ENCODE results near the gene NBPF14. TPM values are rescaled to one million over a fixed set of nuclear protein-coding genes. Genes with fewer than 3 reads are reported as not detected.
"Not testable (repeated sequence)": the region's sequence is repeated elsewhere in the genome, so short reads cannot be mapped to it uniquely, and the experiment has no call there.

NBPF14 gene
- total and polyA plus RNA-seq, 2 of the 8 experiments (the other 6 are each of a cell fraction or from before 2014, with no cell fraction given): 6.0 to 8.8 TPM

DNA sequence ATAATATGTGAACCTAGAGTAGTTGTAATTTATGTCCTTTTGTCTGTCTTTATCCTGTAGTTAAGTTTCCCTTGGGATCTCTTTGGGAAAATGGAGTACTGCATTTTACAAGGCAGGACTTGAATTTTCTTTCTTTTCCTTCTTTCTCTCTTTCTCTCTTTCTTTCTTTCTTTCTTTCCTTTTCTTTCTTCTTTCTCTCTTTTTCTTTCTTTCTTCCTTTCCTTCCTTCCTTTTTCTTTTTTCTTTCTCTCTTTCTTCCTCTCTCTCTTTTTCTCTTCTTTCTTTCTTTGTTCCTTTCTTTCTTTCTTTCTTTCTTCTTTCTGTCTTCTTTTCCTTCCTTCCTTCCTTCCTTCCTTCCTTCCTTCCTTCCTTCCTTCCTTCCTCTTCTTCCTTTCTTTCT lies 101.9 kb downstream of the NBPF14 start:
- H2BK12ac ChIP-seq (ENCODE audit: low read depth, low read length); H2BK5ac ChIP-seq (ENCODE audit: low read depth, low read length); H4K5ac ChIP-seq (ENCODE audit: insufficient read length, low read depth, low read length); H3K4me3 ChIP-seq (ENCODE audit: extremely low read depth in 1 of 4, insufficient read depth in 2 of 4, low read depth in 3 of 4, low read length in 4 of 4); H4K8ac ChIP-seq (ENCODE audit: extremely low read depth, insufficient read depth, low read length); H3K4ac ChIP-seq (replicated peaks; ENCODE audit: insufficient read length, low read depth, low read length); H4K20me1 ChIP-seq (replicated peaks in 1 of 2; ENCODE audit: control insufficient read depth in 1 of 2, insufficient read depth in 2 of 2, low read length in 2 of 2); FAIRE-seq; H3K18ac ChIP-seq (ENCODE audit: extremely low read depth, low read length); H3K79me1 ChIP-seq (ENCODE audit: low read depth, low read length); POLR2A ChIA-PET (ENCODE audit: partially characterized antibody); H2AK5ac ChIP-seq (ENCODE audit: low read depth, low read length); H3K4me2 ChIP-seq (ENCODE audit: insufficient read depth in 1 of 2, low read depth in 2 of 2, low read length in 2 of 2); H3K36me3 ChIP-seq (ENCODE audit: control insufficient read depth in 2 of 4, insufficient read depth in 4 of 4, low read length in 3 of 4); H2BK15ac ChIP-seq (ENCODE audit: low read length); H3K9ac ChIP-seq (replicated peaks in 1 of 4; ENCODE audit: extremely low read depth in 1 of 4, low read depth in 3 of 4, low read length in 3 of 4); CTCF ChIA-PET (ENCODE audit: partially characterized antibody); DNase-seq (ENCODE audit: low read depth in 1 of 2, low spot score in 2 of 2); H2BK20ac ChIP-seq (ENCODE audit: low read length); H3K79me2 ChIP-seq (ENCODE audit: control insufficient read depth in 1 of 2, insufficient read depth in 2 of 2, low read length in 2 of 2); H3K4me1 ChIP-seq (replicated peaks in 1 of 4; ENCODE audit: control insufficient read depth in 3 of 4, insufficient read depth in 4 of 4, low read length in 3 of 4); H3K23me2 ChIP-seq (ENCODE audit: low read depth, low read length); H2BK120ac ChIP-seq (replicated peaks; ENCODE audit: low read depth, low read length); H2AFZ ChIP-seq (ENCODE audit: low read length); H3K27me3 ChIP-seq (replicated peaks in 1 of 4; ENCODE audit: control insufficient read depth in 3 of 4, extremely low read depth in 1 of 4, insufficient read depth in 3 of 4, low read length in 3 of 4); H3K23ac ChIP-seq (ENCODE audit: insufficient read length); H3K14ac ChIP-seq (ENCODE audit: insufficient read length); H3K56ac ChIP-seq (replicated peaks; ENCODE audit: insufficient read length, low read depth, low read length); H4K91ac ChIP-seq (replicated peaks; ENCODE audit: insufficient read length, low read length); H3K27ac ChIP-seq (ENCODE audit: low read depth, low read length); H3K9me3 ChIP-seq (ENCODE audit: insufficient read depth in 2 of 2, low read depth in 1 of 2, low read length in 1 of 2): not testable (repeated sequence)

- H3K9me3 ChIP-seq (ENCODE audit: insufficient read depth in 2 of 2, low read depth in 1 of 2, low read length in 1 of 2); H3K27ac ChIP-seq (ENCODE audit: low read depth, low read length); H4K5ac ChIP-seq (ENCODE audit: insufficient read length, low read depth, low read length); H3K27me3 ChIP-seq (replicated peaks in 1 of 4; ENCODE audit: control insufficient read depth in 3 of 4, extremely low read depth in 1 of 4, insufficient read depth in 3 of 4, low read length in 3 of 4); DNase-seq (ENCODE audit: low read depth in 1 of 2, low spot score in 2 of 2); H3K79me1 ChIP-seq (ENCODE audit: low read depth, low read length); FAIRE-seq; H3K4ac ChIP-seq (replicated peaks; ENCODE audit: insufficient read length, low read depth, low read length); H4K91ac ChIP-seq (replicated peaks; ENCODE audit: insufficient read length, low read length); H3K23me2 ChIP-seq (ENCODE audit: low read depth, low read length); H3K9ac ChIP-seq (replicated peaks in 1 of 4; ENCODE audit: extremely low read depth in 1 of 4, low read depth in 3 of 4, low read length in 3 of 4); H3K23ac ChIP-seq (ENCODE audit: insufficient read length); H2AFZ ChIP-seq (ENCODE audit: low read length); H3K56ac ChIP-seq (replicated peaks; ENCODE audit: insufficient read length, low read depth, low read length); H2AK5ac ChIP-seq (ENCODE audit: low read depth, low read length); H3K36me3 ChIP-seq (ENCODE audit: control insufficient read depth in 2 of 4, insufficient read depth in 4 of 4, low read length in 3 of 4); H2BK120ac ChIP-seq (replicated peaks; ENCODE audit: low read depth, low read length); H2BK15ac ChIP-seq (ENCODE audit: low read length); POLR2A ChIA-PET (ENCODE audit: partially characterized antibody); H2BK20ac ChIP-seq (ENCODE audit: low read length); H3K14ac ChIP-seq (ENCODE audit: insufficient read length); H2BK12ac ChIP-seq (ENCODE audit: low read depth, low read length); H3K4me3 ChIP-seq (ENCODE audit: extremely low read depth in 1 of 4, insufficient read depth in 2 of 4, low read depth in 3 of 4, low read length in 4 of 4); CTCF ChIA-PET (ENCODE audit: partially characterized antibody); H4K20me1 ChIP-seq (replicated peaks in 1 of 2; ENCODE audit: control insufficient read depth in 1 of 2, insufficient read depth in 2 of 2, low read length in 2 of 2); H3K79me2 ChIP-seq (ENCODE audit: control insufficient read depth in 1 of 2, insufficient read depth in 2 of 2, low read length in 2 of 2); H3K4me1 ChIP-seq (replicated peaks in 1 of 4; ENCODE audit: control insufficient read depth in 3 of 4, insufficient read depth in 4 of 4, low read length in 3 of 4); H2BK5ac ChIP-seq (ENCODE audit: low read depth, low read length); H3K4me2 ChIP-seq (ENCODE audit: insufficient read depth in 1 of 2, low read depth in 2 of 2, low read length in 2 of 2); H3K18ac ChIP-seq (ENCODE audit: extremely low read depth, low read length); H4K8ac ChIP-seq (ENCODE audit: extremely low read depth, insufficient read depth, low read length): not testable (repeated sequence)
- 93% methylated on average over 12 of the region's 12 CpGs; no CpG with 5 or more reads in 1 of the 2 experiments for WGBS, 2 experiments (ENCODE audit: extremely low coverage in 1 of 2, insufficient coverage in 1 of 2, insufficient read length in 1 of 2, insufficient replicate concordance in 2 of 2, low coverage in 1 of 2, low lambda C conversion rate in 2 of 2, missing lambda C conversion rate in 1 of 2)
Observed at GRCh38 chr1:148483029-148483428, 112.8 kb downstream of the NBPF14 start, which contains the start of gene PPIAL4G. Gene PPIAL4G (minus strand): TSS chr1:148483302. CDS start chr1:148483252, 50 bp downstream.

Measured in H1 (cell line).